Measurements from ENCODE around the gene SLN. TPM values are rescaled to one million over a fixed set of nuclear protein-coding genes. Genes with fewer than 3 reads are reported as not detected.

SLN gene
- total and polyA plus RNA-seq, 3 experiments from 2014 or later, result not detected

DNA sequence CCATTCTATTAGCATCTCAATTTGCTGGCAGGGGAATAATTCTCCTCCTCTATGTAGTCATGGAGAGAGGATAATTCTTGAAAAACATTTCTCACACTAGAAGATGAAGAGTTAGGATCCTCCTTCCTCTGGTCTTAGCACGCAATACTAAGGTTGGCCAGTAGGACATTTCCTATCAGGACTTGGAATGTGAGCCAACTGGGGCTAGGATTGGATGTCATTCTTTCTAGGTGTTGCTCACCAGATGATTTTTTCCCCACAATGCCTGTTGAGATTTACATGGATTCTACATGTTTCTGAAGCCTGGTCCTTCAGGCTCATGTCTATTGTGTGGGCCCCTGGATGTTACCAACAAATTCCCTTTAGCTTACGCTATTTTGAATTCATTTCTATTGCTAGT lies 28.0 kb downstream of the SLN start:
- no peak overlapping the region for H3K4me3 ChIP-seq (ENCODE audit: low read length)
- no peaks in the 10 kb centered on the region for H3K9me3 Mint-ChIP-seq
- H3K36me3 ChIP-seq (ENCODE audit: insufficient read depth, low read length), result no peaks in the 10 kb centered on the region
- no peaks in the 10 kb centered on the region for H3K4me1 Mint-ChIP-seq
- ChIA-PET POLR2A (no interaction called here), CTCF (interaction anchor here (1.0 kb wide), 1 partner anchor 111 kb away, joined by 3 read pairs; no protein-coding TSS in a partner anchor)
- H3K4me1 ChIP-seq (ENCODE audit: insufficient read depth, low read length), result no peaks in the 10 kb centered on the region
- no peak overlapping the region for H3K27ac Mint-ChIP-seq
- DNase-seq, result no peak
- no peaks in the 10 kb centered on the region for H3K27me3 ChIP-seq (ENCODE audit: insufficient read depth, low read length, poor library complexity, severe bottlenecking)
- H3K36me3 Mint-ChIP-seq, result no peaks in the 10 kb centered on the region
- no peak overlapping the region for H3K4me3 Mint-ChIP-seq
- H3K9me3 ChIP-seq (ENCODE audit: low read length), result no peaks in the 10 kb centered on the region
- H3K27ac ChIP-seq (ENCODE audit: low read depth, low read length), result no peak overlapping the region
- H3K27me3 Mint-ChIP-seq, result peaks cover 2 to 10% of the 10 kb centered on the region in 2 donors

DNA sequence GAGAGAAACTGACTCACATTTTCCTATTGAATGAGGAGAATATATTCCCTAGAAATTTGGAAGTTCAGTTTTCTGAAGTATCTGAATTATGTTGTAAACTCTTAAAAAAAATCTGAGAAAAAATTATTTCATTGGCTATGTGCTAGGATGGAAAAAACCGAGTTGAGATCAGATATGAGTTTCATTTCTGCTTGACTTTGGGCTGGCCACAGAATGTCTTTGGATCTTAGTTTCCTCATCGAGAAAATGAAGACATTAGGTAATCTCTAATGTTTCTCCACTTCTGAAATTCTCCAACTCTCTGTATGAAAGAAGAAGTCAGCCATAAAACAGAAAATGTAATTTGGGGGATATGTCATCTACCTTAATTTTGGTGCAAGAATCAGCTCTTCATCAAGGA lies 28.8 kb downstream of the SLN start:
- Histone ChIP-seq H3K27me3 (ENCODE audit: insufficient read depth, low read length, poor library complexity, severe bottlenecking) (no peaks in the 10 kb centered on the region), H3K9me3 (ENCODE audit: low read length) (no peaks in the 10 kb centered on the region), H3K27ac (ENCODE audit: low read depth, low read length) (no peak overlapping the region), H3K36me3 (ENCODE audit: insufficient read depth, low read length) (no peaks in the 10 kb centered on the region), H3K4me1 (ENCODE audit: insufficient read depth, low read length) (no peaks in the 10 kb centered on the region), H3K4me3 (ENCODE audit: low read length) (no peak overlapping the region)
- Mint-ChIP-seq H3K4me3 (no peak overlapping the region), H3K4me1 (no peaks in the 10 kb centered on the region), H3K27ac (no peak overlapping the region), H3K36me3 (no peaks in the 10 kb centered on the region), H3K9me3 (no peaks in the 10 kb centered on the region), H3K27me3 (peaks cover 2 to 14% of the 10 kb centered on the region in 2 donors)
- ChIA-PET CTCF (interaction anchor here (0.6 to 1.0 kb wide), 2 partner anchors 16 to 110 kb away, joined by 3 to 4 read pairs; no protein-coding TSS in a partner anchor), POLR2A (no interaction called here)
- DNase-seq, result no peak

DNA sequence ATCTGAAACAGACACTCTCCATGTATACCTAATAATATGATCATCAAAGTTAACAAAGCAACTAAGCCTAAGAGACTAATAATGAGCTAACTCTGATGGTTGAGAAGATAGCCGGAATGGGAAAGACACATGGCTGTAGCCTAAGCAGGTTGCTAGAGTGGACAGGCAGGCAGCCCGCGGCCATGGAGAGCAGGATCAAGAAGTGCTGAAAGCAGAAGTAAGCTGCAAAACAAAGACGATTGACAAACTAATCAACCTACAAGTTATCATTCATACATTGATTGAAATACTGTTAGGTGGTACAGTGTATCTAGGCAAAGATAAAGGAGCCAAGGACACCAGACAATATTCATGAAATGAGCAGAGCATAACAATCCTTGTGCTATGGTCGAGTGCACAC lies 29.3 kb downstream of the SLN start:
- no peak overlapping the region for H3K27ac Mint-ChIP-seq
- H3K9me3 Mint-ChIP-seq, result no peaks in the 10 kb centered on the region

DNA sequence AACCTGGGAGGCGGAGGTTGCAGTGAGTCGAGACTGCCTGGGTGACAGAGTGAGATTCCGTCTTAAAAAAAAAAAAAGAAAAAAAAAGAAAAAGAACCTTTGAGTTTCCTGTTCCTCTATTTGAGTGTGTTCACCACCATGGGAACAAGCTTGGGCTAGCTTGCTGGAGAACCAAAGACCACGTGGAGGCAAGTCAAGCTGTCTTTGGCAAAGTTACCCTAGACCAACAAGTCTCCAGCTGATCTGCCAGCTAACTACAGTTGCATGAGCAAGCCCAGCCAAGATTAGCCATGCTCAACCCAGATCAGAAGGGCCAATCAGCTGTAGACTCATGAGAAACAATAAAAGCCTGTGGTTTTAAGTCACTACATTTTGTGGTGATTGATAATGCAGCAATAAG lies 29.7 kb downstream of the SLN start:
- no peak for DNase-seq
- H3K4me1 ChIP-seq (ENCODE audit: insufficient read depth, low read length), result no peaks in the 10 kb centered on the region
- POLR2A ChIA-PET, result no interaction called here
- H3K27ac Mint-ChIP-seq, result no peak overlapping the region
- no peaks in the 10 kb centered on the region for H3K36me3 ChIP-seq (ENCODE audit: insufficient read depth, low read length)
- H3K27me3 ChIP-seq (ENCODE audit: insufficient read depth, low read length, poor library complexity, severe bottlenecking), result no peaks in the 10 kb centered on the region
- H3K9me3 Mint-ChIP-seq, result no peaks in the 10 kb centered on the region
- H3K4me3 ChIP-seq (ENCODE audit: low read length), result no peak overlapping the region
- no peaks in the 10 kb centered on the region for H3K9me3 ChIP-seq (ENCODE audit: low read length)
- no peak overlapping the region for H3K27ac ChIP-seq (ENCODE audit: low read depth, low read length)
- no peaks in the 10 kb centered on the region for H3K4me1 Mint-ChIP-seq
- peaks cover 2 to 14% of the 10 kb centered on the region in 2 donors for H3K27me3 Mint-ChIP-seq
- no peaks in the 10 kb centered on the region for H3K36me3 Mint-ChIP-seq
- H3K4me3 Mint-ChIP-seq, result no peak overlapping the region
- CTCF ChIA-PET, result no interaction called here

More for the DNA sequence above, 29.3 kb downstream of the SLN start:
- ChIA-PET POLR2A (no interaction called here), CTCF (interaction anchor here (0.6 kb wide), 1 partner anchor 17 kb away, joined by 4 read pairs; no protein-coding TSS in a partner anchor)
- no peaks in the 10 kb centered on the region for H3K27me3 ChIP-seq (ENCODE audit: insufficient read depth, low read length, poor library complexity, severe bottlenecking)
- no peak overlapping the region for H3K4me3 Mint-ChIP-seq
- no peak overlapping the region for H3K27ac ChIP-seq (ENCODE audit: low read depth, low read length)
- H3K9me3 ChIP-seq (ENCODE audit: low read length), result no peaks in the 10 kb centered on the region
- H3K4me3 ChIP-seq (ENCODE audit: low read length), result no peak overlapping the region
- no peaks in the 10 kb centered on the region for H3K4me1 Mint-ChIP-seq
- peaks cover 2 to 14% of the 10 kb centered on the region in 2 donors for H3K27me3 Mint-ChIP-seq
- H3K36me3 Mint-ChIP-seq, result no peaks in the 10 kb centered on the region
- no peak for DNase-seq
- H3K36me3 ChIP-seq (ENCODE audit: insufficient read depth, low read length), result no peaks in the 10 kb centered on the region
- no peaks in the 10 kb centered on the region for H3K4me1 ChIP-seq (ENCODE audit: insufficient read depth, low read length)

DNA sequence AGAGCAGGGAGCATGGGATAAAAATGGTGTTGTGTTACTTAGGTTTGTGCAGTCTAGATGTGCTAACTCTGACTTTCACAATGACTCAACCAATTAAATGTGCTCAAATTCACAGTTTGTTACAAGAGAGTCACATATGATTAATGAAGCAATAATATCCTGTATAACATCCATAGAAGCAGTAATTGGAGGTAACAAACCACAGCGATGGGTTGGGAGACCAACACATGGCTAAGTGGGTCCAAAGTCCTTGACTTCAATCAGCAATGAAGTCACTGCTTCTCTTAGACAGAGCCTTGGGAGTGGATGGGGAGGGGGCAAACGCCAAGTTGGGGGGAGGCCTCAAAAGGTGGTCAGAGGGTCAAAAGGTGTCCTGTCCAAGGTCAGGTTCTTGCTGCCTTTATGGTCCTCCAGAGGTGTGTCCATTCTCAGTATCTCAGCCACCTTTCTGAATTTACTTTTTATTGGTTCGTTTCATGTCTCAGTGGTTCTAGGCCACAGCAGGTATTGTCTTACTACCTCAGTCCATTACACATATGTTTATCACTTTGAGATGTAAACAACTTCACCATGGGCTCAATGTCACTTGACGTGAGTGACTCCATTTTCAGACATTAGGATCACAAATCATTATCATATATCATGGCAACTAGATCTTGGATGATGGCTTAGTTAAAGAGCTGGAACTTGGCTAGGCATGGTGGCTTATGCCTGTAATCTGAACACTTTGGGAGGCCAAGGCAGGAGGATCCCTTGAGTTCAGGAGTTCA lies 32.4 kb downstream of the SLN start:
- H3K27me3 ChIP-seq (ENCODE audit: insufficient read depth, low read length, poor library complexity, severe bottlenecking), result no peaks in the 10 kb centered on the region
- no peak overlapping the region for H3K27ac ChIP-seq (ENCODE audit: low read depth, low read length)
- Mint-ChIP-seq H3K9me3 (no peaks in the 10 kb centered on the region), H3K27ac (no peak overlapping the region), H3K4me3 (no peak overlapping the region), H3K36me3 (no peaks in the 10 kb centered on the region), H3K4me1 (peaks cover 0 to 4% (median 0%) of the 10 kb centered on the region in 3 donors), H3K27me3 (peaks cover 5 to 19% of the 10 kb centered on the region in 2 donors)
- no peak for DNase-seq
- POLR2A ChIA-PET, result no interaction called here
- no peaks in the 10 kb centered on the region for H3K4me1 ChIP-seq (ENCODE audit: insufficient read depth, low read length)
- no peak overlapping the region for H3K4me3 ChIP-seq (ENCODE audit: low read length)
- no peaks in the 10 kb centered on the region for H3K36me3 ChIP-seq (ENCODE audit: insufficient read depth, low read length)
- CTCF ChIA-PET, result no interaction called here
- H3K9me3 ChIP-seq (ENCODE audit: low read length), result no peaks in the 10 kb centered on the region

DNA sequence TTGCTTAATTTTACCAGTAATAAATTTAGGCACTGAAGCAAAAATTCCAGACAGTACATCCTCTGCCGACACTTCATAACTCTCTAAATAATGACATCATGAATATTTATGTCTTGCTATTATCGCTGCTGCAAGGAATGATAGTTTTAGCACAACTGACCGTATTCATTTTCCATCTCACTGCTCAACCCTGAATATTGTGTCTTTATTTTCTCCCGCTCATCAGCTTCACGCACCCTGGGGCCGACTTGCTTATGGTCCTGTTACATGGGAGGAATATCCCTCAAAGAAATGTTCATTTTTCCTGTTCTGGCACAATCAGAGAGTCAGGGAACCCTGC lies 33.3 kb downstream of the SLN start:
- Mint-ChIP-seq H3K36me3 (no peaks in the 10 kb centered on the region), H3K4me1 (peaks cover 0 to 4% (median 0%) of the 10 kb centered on the region in 3 donors), H3K9me3 (no peaks in the 10 kb centered on the region), H3K4me3 (no peak overlapping the region), H3K27ac (no peak overlapping the region), H3K27me3 (peaks cover 5 to 19% of the 10 kb centered on the region in 2 donors)
- no peak overlapping the region for H3K4me3 ChIP-seq (ENCODE audit: low read length)
- CTCF ChIA-PET, result no interaction called here
- no peaks in the 10 kb centered on the region for H3K9me3 ChIP-seq (ENCODE audit: low read length)
- no peaks in the 10 kb centered on the region for H3K4me1 ChIP-seq (ENCODE audit: insufficient read depth, low read length)
- POLR2A ChIA-PET, result no interaction called here
- H3K36me3 ChIP-seq (ENCODE audit: insufficient read depth, low read length), result no peaks in the 10 kb centered on the region
- no peak for DNase-seq
- H3K27me3 ChIP-seq (ENCODE audit: insufficient read depth, low read length, poor library complexity, severe bottlenecking), result no peaks in the 10 kb centered on the region
- H3K27ac ChIP-seq (ENCODE audit: low read depth, low read length), result no peak overlapping the region

DNA sequence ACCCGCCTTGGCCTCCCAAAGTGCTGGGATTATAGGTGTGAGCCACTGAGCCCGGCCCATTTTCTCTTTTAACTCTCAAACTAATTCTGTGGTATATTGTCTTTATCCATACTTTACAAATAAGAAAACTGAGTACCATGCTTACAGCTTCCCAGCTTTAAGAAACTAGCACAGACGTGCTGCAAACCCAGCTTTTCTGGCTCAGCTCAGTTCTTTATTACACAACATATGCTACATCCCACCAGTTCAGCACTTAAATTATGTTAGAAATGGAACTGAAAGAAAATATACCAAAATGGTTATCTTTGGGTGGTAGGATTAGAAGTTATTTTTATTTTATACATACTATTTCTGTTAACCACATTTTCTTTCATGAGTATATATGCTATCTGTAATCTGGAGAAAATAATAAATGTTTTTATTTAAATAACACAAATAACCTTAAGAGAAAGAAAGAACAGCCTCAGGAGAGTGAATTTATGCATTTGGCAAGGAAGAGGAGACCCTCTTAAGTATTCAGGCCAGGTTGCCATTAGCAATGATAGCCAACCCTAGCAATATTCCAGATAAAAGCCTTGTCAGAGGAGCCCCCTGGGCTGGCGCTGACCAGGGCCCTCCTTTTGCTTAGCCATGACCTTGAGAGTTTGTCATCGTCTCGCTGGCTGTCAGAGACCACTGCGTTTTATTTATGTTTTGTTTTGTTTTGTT lies 33.8 kb downstream of the SLN start:
- Mint-ChIP-seq H3K9me3 (no peaks in the 10 kb centered on the region), H3K4me1 (peaks cover 0 to 4% (median 0%) of the 10 kb centered on the region in 3 donors), H3K36me3 (no peaks in the 10 kb centered on the region), H3K4me3 (no peak overlapping the region), H3K27ac (no peak overlapping the region), H3K27me3 (peaks cover 5 to 19% of the 10 kb centered on the region in 2 donors)
- H3K27ac ChIP-seq (ENCODE audit: low read depth, low read length), result no peak overlapping the region
- H3K4me3 ChIP-seq (ENCODE audit: low read length), result no peak overlapping the region
- H3K27me3 ChIP-seq (ENCODE audit: insufficient read depth, low read length, poor library complexity, severe bottlenecking), result no peaks in the 10 kb centered on the region
- H3K4me1 ChIP-seq (ENCODE audit: insufficient read depth, low read length), result no peaks in the 10 kb centered on the region
- CTCF ChIA-PET, result no interaction called here
- H3K9me3 ChIP-seq (ENCODE audit: low read length), result no peaks in the 10 kb centered on the region
- H3K36me3 ChIP-seq (ENCODE audit: insufficient read depth, low read length), result no peaks in the 10 kb centered on the region
- POLR2A ChIA-PET, result no interaction called here
- DNase-seq, result no peak

DNA sequence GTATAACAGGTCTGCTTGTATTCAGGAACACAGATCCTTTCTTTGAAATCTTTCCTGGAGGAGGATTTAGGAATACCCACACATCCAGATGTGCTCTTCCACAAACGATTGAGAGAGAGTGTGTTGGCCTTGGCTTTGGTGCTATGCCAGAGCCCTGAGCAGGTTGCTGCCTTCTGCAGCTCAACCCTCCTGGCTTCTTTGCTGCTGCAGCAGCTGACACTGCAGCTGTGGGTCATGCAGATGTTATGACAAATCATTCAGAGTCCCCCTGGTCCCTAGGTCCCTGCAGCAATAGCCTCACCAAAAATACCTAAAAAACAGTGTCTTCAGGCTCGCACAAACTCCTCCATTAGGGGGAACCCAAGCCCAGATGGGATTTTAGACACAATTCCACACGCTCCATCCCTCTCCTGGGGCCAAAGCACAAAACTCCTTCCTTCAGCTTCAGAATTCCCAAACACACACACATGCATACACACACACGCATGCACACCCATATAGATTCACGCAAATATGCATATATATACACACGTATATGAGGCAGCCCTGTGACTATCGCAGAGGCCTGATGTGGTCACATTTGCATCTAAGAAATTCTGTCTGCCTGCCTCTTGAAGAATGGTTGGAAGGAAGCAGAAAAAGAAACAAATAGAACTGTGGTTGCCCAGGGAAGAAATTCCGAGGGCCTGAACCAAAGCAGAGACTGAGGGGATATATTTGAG lies 35.4 kb downstream of the SLN start:
- CTCF ChIA-PET, result no interaction called here

More for the DNA sequence above, 35.4 kb downstream of the SLN start:
- Histone ChIP-seq H3K9me3 (ENCODE audit: low read length) (no peaks in the 10 kb centered on the region), H3K36me3 (ENCODE audit: insufficient read depth, low read length) (no peaks in the 10 kb centered on the region), H3K4me1 (ENCODE audit: insufficient read depth, low read length) (no peaks in the 10 kb centered on the region), H3K27me3 (ENCODE audit: insufficient read depth, low read length, poor library complexity, severe bottlenecking) (no peaks in the 10 kb centered on the region), H3K27ac (ENCODE audit: low read depth, low read length) (no peak overlapping the region), H3K4me3 (ENCODE audit: low read length) (no peak overlapping the region)
- peaks cover 0 to 4% (median 0%) of the 10 kb centered on the region in 3 donors for H3K4me1 Mint-ChIP-seq
- no peak overlapping the region for H3K27ac Mint-ChIP-seq
- POLR2A ChIA-PET, result no interaction called here
- no peaks in the 10 kb centered on the region for H3K9me3 Mint-ChIP-seq
- H3K36me3 Mint-ChIP-seq, result no peaks in the 10 kb centered on the region
- H3K27me3 Mint-ChIP-seq, result peaks cover 8 to 22% of the 10 kb centered on the region in 2 donors
- H3K4me3 Mint-ChIP-seq, result no peak overlapping the region
- no peak for DNase-seq
